Measurements from ENCODE around the gene CCDC61. TPM values are rescaled to one million over a fixed set of nuclear protein-coding genes. Genes with fewer than 3 reads are reported as not detected.

Gene CCDC61
- polyA plus RNA-seq, 1 donor: 13.2 TPM

DNA sequence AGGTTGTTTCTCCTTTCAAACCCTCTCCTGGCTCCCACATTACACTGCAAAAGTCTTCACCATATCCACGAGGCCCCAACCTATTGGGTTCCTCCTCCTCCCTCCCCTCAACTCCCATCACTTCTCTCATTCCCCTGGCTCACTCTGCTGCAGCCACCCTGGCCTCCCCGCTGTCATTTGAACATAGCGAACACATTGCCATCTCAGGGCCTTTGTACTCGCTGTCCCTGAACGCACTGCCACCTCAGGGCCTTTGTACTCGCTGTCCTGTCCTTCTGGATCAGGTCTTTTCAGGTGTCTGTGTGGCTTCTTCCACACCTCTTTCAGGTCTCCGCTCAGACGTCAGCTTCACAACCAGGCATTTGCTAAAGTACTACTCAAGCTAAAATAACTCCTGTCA is 1.7 kb downstream of the CCDC61 start:
- 100% methylated on average over 2 of the region's 8 CpGs for WGBS (ENCODE audit: insufficient coverage, low lambda C conversion rate)
- H3K36me3 ChIP-seq (ENCODE audit: control insufficient read depth, insufficient read depth, low read length): no peaks in the 10 kb centered on the region
- H3K27ac ChIP-seq (ENCODE audit: low read length): no peak overlapping the region
- no peak overlapping the region for H3K4me3 ChIP-seq (ENCODE audit: low read length)
- H3K9me3 ChIP-seq (ENCODE audit: control insufficient read depth, low read depth, low read length): no peaks in the 10 kb centered on the region
- DNase-seq: no peak
- H3K4me1 ChIP-seq (ENCODE audit: control insufficient read depth, insufficient read depth, low read length): peaks cover 8% of the 10 kb centered on the region
- H3K27me3 ChIP-seq (ENCODE audit: control insufficient read depth, insufficient read depth, low read length): peaks cover 16% of the 10 kb centered on the region

DNA sequence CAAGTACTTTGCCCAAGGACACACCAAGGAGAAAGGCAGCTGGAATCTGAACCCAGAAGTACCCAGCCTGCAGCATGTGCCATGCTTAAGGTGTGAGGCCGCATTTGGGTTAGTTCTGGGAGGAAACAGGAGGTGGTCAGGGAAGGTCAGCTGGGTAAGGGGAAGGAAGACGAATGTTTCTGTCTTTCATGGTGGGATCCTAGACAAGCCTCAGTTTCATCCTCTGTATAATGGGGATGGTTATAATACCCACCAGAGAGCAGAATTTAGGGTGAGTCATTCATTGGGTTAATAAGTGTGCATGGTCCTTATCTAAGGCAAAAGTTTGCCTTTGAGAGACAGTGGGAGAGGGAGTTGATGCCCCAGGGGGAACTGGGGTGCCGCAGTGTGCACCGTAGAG is 3.6 kb downstream of the CCDC61 start:
- H3K36me3 ChIP-seq (ENCODE audit: control insufficient read depth, insufficient read depth, low read length): peaks cover 9% of the 10 kb centered on the region
- peaks cover 8% of the 10 kb centered on the region for H3K4me1 ChIP-seq (ENCODE audit: control insufficient read depth, insufficient read depth, low read length)
- H3K27me3 ChIP-seq (ENCODE audit: control insufficient read depth, insufficient read depth, low read length): peaks cover 16% of the 10 kb centered on the region
- WGBS (ENCODE audit: insufficient coverage, low lambda C conversion rate): no CpG with 5 or more reads among the region's 4 CpGs
- no peak for DNase-seq
- no peak overlapping the region for H3K27ac ChIP-seq (ENCODE audit: low read length)
- H3K9me3 ChIP-seq (ENCODE audit: control insufficient read depth, low read depth, low read length): no peaks in the 10 kb centered on the region
- H3K4me3 ChIP-seq (ENCODE audit: low read length): no peak overlapping the region

DNA sequence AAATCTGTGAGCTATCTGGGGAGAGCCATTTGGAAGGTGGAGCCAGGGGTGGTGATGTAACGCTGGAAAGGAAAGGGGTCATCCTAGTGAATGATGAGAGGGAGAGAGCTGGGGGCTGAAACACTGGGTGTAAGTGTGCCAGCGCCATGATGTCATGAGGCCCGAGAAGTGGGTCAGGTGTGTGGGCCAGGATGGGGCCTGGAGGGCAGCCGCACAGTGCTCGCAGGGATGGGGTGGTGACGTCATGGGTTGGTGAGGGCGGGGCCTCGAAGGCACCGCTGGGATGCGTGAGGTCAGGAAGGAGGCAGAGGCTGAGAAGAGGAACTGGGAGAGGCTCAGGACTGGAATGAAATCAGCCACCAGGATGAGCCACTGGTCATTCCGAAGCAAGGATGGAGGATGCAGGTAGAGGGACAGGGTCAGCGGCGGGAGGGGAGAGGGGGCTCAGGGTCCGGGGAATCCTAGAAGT is 4.4 kb downstream of the CCDC61 start:
- no peak overlapping the region for H3K27ac ChIP-seq (ENCODE audit: low read length)
- peaks cover 16% of the 10 kb centered on the region for H3K27me3 ChIP-seq (ENCODE audit: control insufficient read depth, insufficient read depth, low read length)
- no peaks in the 10 kb centered on the region for H3K9me3 ChIP-seq (ENCODE audit: control insufficient read depth, low read depth, low read length)
- peaks cover 9% of the 10 kb centered on the region for H3K36me3 ChIP-seq (ENCODE audit: control insufficient read depth, insufficient read depth, low read length)
- H3K4me1 ChIP-seq (ENCODE audit: control insufficient read depth, insufficient read depth, low read length): peaks cover 4% of the 10 kb centered on the region
- WGBS (ENCODE audit: insufficient coverage, low lambda C conversion rate): 43% methylated on average over 1 of the region's 14 CpGs
- no peak overlapping the region for H3K4me3 ChIP-seq (ENCODE audit: low read length)
- peak in 1 of 2 donors; percentile 35 for DNase-seq

DNA sequence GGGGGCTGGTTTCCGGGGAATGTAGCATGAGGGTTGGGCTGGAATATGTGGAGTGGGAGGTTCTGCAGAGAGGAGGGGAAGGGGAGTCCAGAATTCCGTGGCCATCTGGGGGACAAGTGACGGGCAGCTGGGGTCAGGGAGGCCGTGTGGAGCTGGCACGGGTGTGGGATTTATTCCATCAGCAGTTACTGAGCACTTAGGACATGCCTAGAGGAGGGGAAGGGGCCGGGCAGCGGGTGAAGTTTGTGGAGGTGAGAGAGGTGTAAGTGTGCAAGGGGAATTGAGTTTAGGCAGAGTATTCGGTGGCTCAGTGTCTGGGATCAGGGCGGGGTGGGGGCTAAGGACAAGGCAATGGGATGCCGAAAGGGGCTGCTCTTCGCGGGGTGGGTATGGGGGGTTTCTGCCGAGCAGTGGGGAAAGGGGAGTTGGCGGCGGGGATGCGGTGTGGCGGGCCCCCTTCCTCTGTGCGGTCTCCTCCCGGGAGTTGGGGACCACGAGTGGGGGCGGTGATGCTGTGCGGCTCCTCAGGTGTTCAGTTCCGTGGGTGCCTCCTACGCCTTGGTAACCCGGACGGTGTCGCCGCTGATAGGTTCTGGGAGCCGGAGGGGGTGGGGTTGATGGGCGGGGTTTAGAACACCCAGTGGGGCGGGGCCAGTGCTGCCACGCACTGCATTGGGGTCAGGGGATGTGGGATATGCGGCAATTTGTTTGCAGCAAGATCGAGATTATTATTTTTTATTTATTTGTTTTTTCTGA is 5.4 kb downstream of the CCDC61 start:
- H3K9me3 ChIP-seq (ENCODE audit: control insufficient read depth, low read depth, low read length): no peaks in the 10 kb centered on the region
- peaks cover 9% of the 10 kb centered on the region for H3K36me3 ChIP-seq (ENCODE audit: control insufficient read depth, insufficient read depth, low read length)
- H3K27me3 ChIP-seq (ENCODE audit: control insufficient read depth, insufficient read depth, low read length): peaks cover 16% of the 10 kb centered on the region
- no peak overlapping the region for H3K27ac ChIP-seq (ENCODE audit: low read length)
- WGBS (ENCODE audit: insufficient coverage, low lambda C conversion rate): no CpG with 5 or more reads among the region's 34 CpGs
- peaks cover 4% of the 10 kb centered on the region for H3K4me1 ChIP-seq (ENCODE audit: control insufficient read depth, insufficient read depth, low read length)
- H3K4me3 ChIP-seq (ENCODE audit: low read length): peak overlapping the region; percentile 11
- DNase-seq: peak in 1 of 2 donors; percentile 44

DNA sequence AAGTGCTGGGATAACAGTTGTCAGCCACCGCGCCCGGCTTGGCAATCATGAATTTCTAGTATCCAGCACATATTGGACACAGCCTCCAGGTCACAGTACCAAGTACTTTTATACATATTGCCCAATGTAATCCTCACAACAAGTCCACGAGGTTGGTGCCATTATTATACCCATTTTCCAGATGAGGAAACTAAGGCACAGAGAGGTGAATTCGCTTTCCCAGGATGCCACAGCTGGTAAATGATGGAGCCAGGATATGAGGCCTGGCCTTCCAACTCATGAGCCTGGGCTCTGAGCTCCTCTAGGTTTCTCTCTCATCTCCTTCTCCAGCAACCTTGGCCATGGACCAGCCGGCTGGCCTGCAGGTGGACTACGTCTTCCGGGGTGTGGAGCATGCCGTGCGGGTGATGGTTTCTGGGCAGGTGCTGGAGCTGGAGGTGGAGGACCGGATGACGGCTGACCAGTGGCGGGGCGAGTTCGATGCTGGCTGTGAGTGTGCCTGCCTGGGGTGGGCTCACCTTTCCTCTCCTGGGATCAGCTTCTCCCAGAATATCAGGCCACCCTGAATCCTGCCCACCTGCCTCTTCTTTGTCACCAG is 7.5 kb downstream of the CCDC61 start:
- Histone ChIP-seq H3K36me3 (ENCODE audit: control insufficient read depth, insufficient read depth, low read length) (peaks cover 19% of the 10 kb centered on the region), H3K27ac (ENCODE audit: low read length) (no peak overlapping the region), H3K9me3 (ENCODE audit: control insufficient read depth, low read depth, low read length) (no peaks in the 10 kb centered on the region), H3K4me3 (ENCODE audit: low read length) (no peak overlapping the region), H3K27me3 (ENCODE audit: control insufficient read depth, insufficient read depth, low read length) (peaks cover 16% of the 10 kb centered on the region), H3K4me1 (ENCODE audit: control insufficient read depth, insufficient read depth, low read length) (no peaks in the 10 kb centered on the region)
- no CpG with 5 or more reads among the region's 15 CpGs for WGBS (ENCODE audit: insufficient coverage, low lambda C conversion rate)
- no peak for DNase-seq

DNA sequence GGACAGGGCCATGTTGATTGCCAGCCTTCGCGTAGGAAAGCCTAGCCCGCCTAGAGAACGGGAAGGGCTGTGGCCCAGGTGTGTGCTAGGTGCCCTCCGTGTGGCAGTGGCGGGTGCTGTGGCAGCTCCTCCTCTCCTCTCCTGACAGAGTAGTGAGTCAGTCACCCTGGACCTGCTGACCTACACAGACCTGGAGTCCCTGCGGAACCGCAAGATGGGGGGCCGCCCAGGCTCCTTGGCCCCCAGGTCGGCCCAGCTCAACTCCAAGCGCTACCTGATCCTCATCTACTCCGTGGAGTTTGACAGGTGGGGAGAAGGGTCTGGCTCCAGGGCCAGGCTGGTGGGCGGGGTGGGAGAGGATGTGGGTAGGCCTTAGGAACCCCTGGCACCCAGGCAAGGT is 11.1 kb downstream of the CCDC61 start:
- no peak for DNase-seq
- H3K27ac ChIP-seq (ENCODE audit: low read length): no peak overlapping the region
- WGBS (ENCODE audit: insufficient coverage, low lambda C conversion rate): no CpG with 5 or more reads among the region's 13 CpGs
- no peaks in the 10 kb centered on the region for H3K4me1 ChIP-seq (ENCODE audit: control insufficient read depth, insufficient read depth, low read length)
- no peaks in the 10 kb centered on the region for H3K27me3 ChIP-seq (ENCODE audit: control insufficient read depth, insufficient read depth, low read length)
- H3K4me3 ChIP-seq (ENCODE audit: low read length): no peak overlapping the region
- no peaks in the 10 kb centered on the region for H3K9me3 ChIP-seq (ENCODE audit: control insufficient read depth, low read depth, low read length)
- peaks cover 19% of the 10 kb centered on the region for H3K36me3 ChIP-seq (ENCODE audit: control insufficient read depth, insufficient read depth, low read length)

DNA sequence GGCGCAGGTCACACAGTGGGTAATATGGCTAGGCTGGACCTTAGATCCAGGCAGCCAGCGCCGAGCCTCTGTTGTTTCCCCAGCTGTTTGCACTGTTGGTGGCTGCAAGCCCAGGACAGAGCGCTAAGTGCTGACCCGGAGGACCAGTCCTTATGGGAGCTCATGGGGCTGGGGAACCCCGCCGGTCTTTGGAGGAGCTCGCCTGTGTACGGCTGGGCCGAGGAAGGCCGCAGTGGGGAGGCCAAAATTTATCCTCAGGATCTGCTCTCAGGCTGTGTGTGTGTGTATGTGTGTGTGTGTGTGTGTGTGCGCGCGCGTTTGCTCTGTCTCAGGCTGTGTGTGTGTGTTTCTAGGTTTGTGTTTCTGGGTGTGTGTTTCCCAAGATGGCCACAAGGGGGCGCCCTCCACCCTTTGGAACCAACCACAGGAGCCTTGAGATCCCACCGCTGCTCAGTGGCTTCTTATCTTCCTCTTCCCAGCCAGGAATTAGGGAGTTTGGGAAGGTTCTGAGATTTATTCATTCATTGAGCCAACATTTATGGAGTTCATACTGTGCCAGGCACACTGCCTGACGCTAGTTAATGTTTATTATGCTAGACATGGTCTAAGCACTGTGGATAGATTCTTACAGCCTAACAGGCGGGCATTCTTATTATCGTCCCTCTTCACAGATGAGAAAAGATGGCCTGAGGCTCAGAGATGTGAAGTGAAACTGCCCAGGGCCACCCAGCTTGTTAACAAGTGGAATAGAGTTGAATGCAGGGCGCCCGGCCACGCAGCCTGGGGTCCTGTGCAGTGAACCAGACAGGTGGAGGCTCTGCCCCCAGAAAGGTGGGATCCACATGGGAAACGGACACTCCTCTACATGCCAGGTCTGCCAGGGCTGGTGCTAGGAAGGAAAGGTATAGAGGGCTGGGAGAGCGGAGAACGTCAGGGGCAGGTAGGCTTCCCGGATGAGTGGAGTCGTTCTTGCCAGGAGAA is 14.6 kb downstream of the CCDC61 start:
- peak in 1 of 2 donors; percentile 45 for DNase-seq
- no peaks in the 10 kb centered on the region for H3K9me3 ChIP-seq (ENCODE audit: control insufficient read depth, low read depth, low read length)
- no peak overlapping the region for H3K27ac ChIP-seq (ENCODE audit: low read length)
- H3K27me3 ChIP-seq (ENCODE audit: control insufficient read depth, insufficient read depth, low read length): peaks cover 18% of the 10 kb centered on the region
- H3K4me1 ChIP-seq (ENCODE audit: control insufficient read depth, insufficient read depth, low read length): peaks cover 5% of the 10 kb centered on the region
- WGBS (ENCODE audit: insufficient coverage, low lambda C conversion rate): 100% methylated on average over 1 of the region's 28 CpGs
- no peak overlapping the region for H3K4me3 ChIP-seq (ENCODE audit: low read length)
- peaks cover 10% of the 10 kb centered on the region for H3K36me3 ChIP-seq (ENCODE audit: control insufficient read depth, insufficient read depth, low read length)

DNA sequence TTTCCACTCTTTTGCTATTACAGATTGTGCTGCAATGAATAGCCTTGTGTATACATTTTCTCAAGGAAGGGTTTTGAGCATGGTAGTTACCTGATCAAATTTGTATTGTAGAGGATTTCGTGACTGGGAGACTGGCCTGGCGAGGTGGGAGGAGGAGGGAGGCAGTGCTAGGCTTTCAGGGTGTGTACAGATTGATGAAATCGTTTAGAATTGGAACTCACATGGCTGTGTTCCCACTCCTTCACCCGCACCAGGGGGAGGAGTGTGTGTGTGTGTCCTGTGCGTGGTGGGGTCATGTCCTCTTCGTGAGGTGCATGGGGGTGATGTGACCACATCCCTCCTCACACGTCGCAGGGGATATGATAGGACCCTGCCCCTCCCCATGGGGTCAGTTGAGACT is 19.3 kb downstream of the CCDC61 start:
- H3K4me3 ChIP-seq (ENCODE audit: low read length): no peak overlapping the region
- peaks cover 14% of the 10 kb centered on the region for H3K4me1 ChIP-seq (ENCODE audit: control insufficient read depth, insufficient read depth, low read length)
- H3K36me3 ChIP-seq (ENCODE audit: control insufficient read depth, insufficient read depth, low read length): peaks cover 4% of the 10 kb centered on the region
- H3K27me3 ChIP-seq (ENCODE audit: control insufficient read depth, insufficient read depth, low read length): peaks cover 34% of the 10 kb centered on the region
- no peak overlapping the region for H3K27ac ChIP-seq (ENCODE audit: low read length)
- no peaks in the 10 kb centered on the region for H3K9me3 ChIP-seq (ENCODE audit: control insufficient read depth, low read depth, low read length)
- no peak for DNase-seq
- WGBS (ENCODE audit: insufficient coverage, low lambda C conversion rate): no CpG with 5 or more reads among the region's 8 CpGs

DNA sequence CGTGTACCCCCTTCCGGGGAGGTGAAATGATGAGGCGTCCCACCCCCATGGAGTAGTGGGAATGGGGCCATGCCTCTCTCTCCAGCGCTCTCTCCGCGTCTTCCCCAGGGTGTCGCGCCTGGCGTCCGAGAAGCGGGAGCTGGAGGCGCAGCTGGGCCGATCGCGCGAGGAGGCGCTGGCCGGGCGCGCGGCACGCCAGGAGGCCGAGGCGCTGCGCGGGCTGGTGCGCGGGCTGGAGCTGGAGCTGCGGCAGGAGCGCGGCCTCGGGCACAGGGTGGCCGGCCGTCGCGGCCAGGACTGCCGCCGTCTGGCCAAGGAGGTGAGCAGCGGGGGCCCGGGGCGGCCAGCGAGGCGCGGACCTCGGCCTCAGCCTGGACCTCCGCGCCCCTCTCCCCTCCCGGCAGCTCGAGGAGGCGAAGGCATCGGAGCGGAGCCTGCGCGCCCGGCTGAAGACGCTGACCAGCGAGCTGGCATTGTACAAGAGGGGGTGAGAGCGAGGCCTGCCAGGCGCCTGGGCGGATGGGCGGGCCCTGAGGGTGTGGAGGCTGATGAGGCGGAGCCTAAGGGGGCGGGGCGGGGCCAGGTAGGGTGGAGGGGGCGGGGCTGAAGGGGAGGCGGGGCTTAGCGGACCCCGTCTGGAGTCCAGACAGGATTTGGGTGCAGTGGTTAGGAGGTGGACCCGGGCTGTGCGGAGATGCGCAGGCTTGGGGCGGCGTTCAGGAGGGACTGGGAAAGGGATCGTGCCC is 19.8 kb downstream of the CCDC61 start:
- WGBS (ENCODE audit: insufficient coverage, low lambda C conversion rate): no CpG with 5 or more reads among the region's 74 CpGs
- no peak overlapping the region for H3K4me3 ChIP-seq (ENCODE audit: low read length)
- H3K27me3 ChIP-seq (ENCODE audit: control insufficient read depth, insufficient read depth, low read length): peaks cover 34% of the 10 kb centered on the region

More for the DNA sequence above, 19.8 kb downstream of the CCDC61 start:
- no peaks in the 10 kb centered on the region for H3K9me3 ChIP-seq (ENCODE audit: control insufficient read depth, low read depth, low read length)
- peak in 1 of 2 donors; percentile 54 for DNase-seq
- H3K27ac ChIP-seq (ENCODE audit: low read length): no peak overlapping the region
- peaks cover 4% of the 10 kb centered on the region for H3K36me3 ChIP-seq (ENCODE audit: control insufficient read depth, insufficient read depth, low read length)
- H3K4me1 ChIP-seq (ENCODE audit: control insufficient read depth, insufficient read depth, low read length): peaks cover 14% of the 10 kb centered on the region
